ENCODE data around the gene KCNK3. TPM values are rescaled to one million over a fixed set of nuclear protein-coding genes. Genes with fewer than 3 reads are reported as not detected.

The KCNK3 gene
- total and polyA plus RNA-seq, 4 donors = 6.7 to 29.9 (median 20.0) TPM

GRCh38 chr2:26731714-26732113 lies 39.2 kb downstream of the KCNK3 start:
- Histone ChIP-seq H3K9ac (ENCODE audit: insufficient read depth in 1 of 2, low read length in 2 of 2) (no peak overlapping the region), H3K36me3 (ENCODE audit: control insufficient read depth in 4 of 4, insufficient read depth in 4 of 4, low read length in 4 of 4) (peaks cover 0 to 5% (median 0%) of the 10 kb centered on the region in 4 donors), H3K27ac (ENCODE audit: low read depth in 1 of 2, low read length in 1 of 2) (no peak overlapping the region), H3K4me1 (ENCODE audit: control insufficient read depth in 5 of 5, insufficient read depth in 5 of 5, low read length in 5 of 5) (peaks cover 0 to 38% (median 11%) of the 10 kb centered on the region in 5 donors), H3K9me3 (ENCODE audit: control insufficient read depth in 4 of 4, insufficient read depth in 3 of 4, low read length in 3 of 4) (peaks cover 0 to 2% (median 0%) of the 10 kb centered on the region in 4 donors), H3K27me3 (ENCODE audit: control insufficient read depth in 3 of 3, insufficient read depth in 3 of 3, low read length in 2 of 3) (peaks cover 0 to 5% (median 0%) of the 10 kb centered on the region in 3 donors), H3K4me3 (no peak overlapping the region)
- 88 to 92% methylated on average over 4 of the region's 4 CpGs for WGBS, 2 donors
- ATAC-seq (ENCODE audit: insufficient read depth, low FRiP score) (no peak), DNase-seq (no peak)
- no peak for TF ChIP-seq CTCF (IDR thresholded peaks at IDR 0.05; ENCODE audit: control extremely low read depth, extremely low read depth)

GRCh38 chr2:26732446-26732845 lies 39.9 kb downstream of the KCNK3 start:
- TF ChIP-seq CTCF (IDR thresholded peaks at IDR 0.05; ENCODE audit: control extremely low read depth, extremely low read depth) = no peak
- H3K4me3 ChIP-seq = no peak overlapping the region
- peaks cover 0 to 38% (median 11%) of the 10 kb centered on the region in 5 donors for H3K4me1 ChIP-seq (ENCODE audit: control insufficient read depth in 5 of 5, insufficient read depth in 5 of 5, low read length in 5 of 5)
- H3K36me3 ChIP-seq (ENCODE audit: control insufficient read depth in 4 of 4, insufficient read depth in 4 of 4, low read length in 4 of 4) = peaks cover 0 to 5% (median 0%) of the 10 kb centered on the region in 4 donors
- peak overlapping the region in 1 of 2 donors; percentile 38 for H3K9ac ChIP-seq (ENCODE audit: insufficient read depth in 1 of 2, low read length in 2 of 2)
- H3K9me3 ChIP-seq (ENCODE audit: control insufficient read depth in 4 of 4, insufficient read depth in 3 of 4, low read length in 3 of 4) = peaks cover 0 to 2% (median 0%) of the 10 kb centered on the region in 4 donors
- no peak for ATAC-seq (ENCODE audit: insufficient read depth, low FRiP score)
- H3K27me3 ChIP-seq (ENCODE audit: control insufficient read depth in 3 of 3, insufficient read depth in 3 of 3, low read length in 2 of 3) = peaks cover 0 to 4% (median 0%) of the 10 kb centered on the region in 3 donors
- H3K27ac ChIP-seq (ENCODE audit: low read depth in 1 of 2, low read length in 1 of 2) = no peak overlapping the region
- WGBS, 2 donors = 92 to 97% methylated on average over 3 of the region's 3 CpGs
- DNase-seq = no peak

- no peak overlapping the region for H3K4me3 ChIP-seq
- no peak overlapping the region for H3K9ac ChIP-seq (ENCODE audit: insufficient read depth in 1 of 2, low read length in 2 of 2)
- H3K36me3 ChIP-seq (ENCODE audit: control insufficient read depth in 4 of 4, insufficient read depth in 4 of 4, low read length in 4 of 4) = peaks cover 0 to 5% (median 0%) of the 10 kb centered on the region in 4 donors
- no peaks in the 10 kb centered on the region for H3K27me3 ChIP-seq (ENCODE audit: control insufficient read depth in 3 of 3, insufficient read depth in 3 of 3, low read length in 2 of 3)
- no peak overlapping the region for H3K27ac ChIP-seq (ENCODE audit: low read depth in 1 of 2, low read length in 1 of 2)
- peaks cover 0 to 38% (median 11%) of the 10 kb centered on the region in 5 donors for H3K4me1 ChIP-seq (ENCODE audit: control insufficient read depth in 5 of 5, insufficient read depth in 5 of 5, low read length in 5 of 5)
- DNase-seq (peak; percentile 62 to 92 (median 89)), ATAC-seq (ENCODE audit: insufficient read depth, low FRiP score) (no peak)
- no peaks in the 10 kb centered on the region for H3K9me3 ChIP-seq (ENCODE audit: control insufficient read depth in 4 of 4, insufficient read depth in 3 of 4, low read length in 3 of 4)
- TF ChIP-seq CTCF (IDR thresholded peaks at IDR 0.05; ENCODE audit: control extremely low read depth, extremely low read depth) = no peak
- WGBS, 2 donors = 85 to 90% methylated on average over 9 of the region's 9 CpGs
Observed at GRCh38 chr2:26733413-26733812, 40.9 kb downstream of the KCNK3 start.

- Histone ChIP-seq H3K9ac (ENCODE audit: insufficient read depth in 1 of 2, low read length in 2 of 2) (no peak overlapping the region), H3K4me1 (ENCODE audit: control insufficient read depth in 5 of 5, insufficient read depth in 5 of 5, low read length in 5 of 5) (peaks cover 0 to 38% (median 11%) of the 10 kb centered on the region in 5 donors), H3K27me3 (ENCODE audit: control insufficient read depth in 3 of 3, insufficient read depth in 3 of 3, low read length in 2 of 3) (no peaks in the 10 kb centered on the region), H3K4me3 (no peak overlapping the region), H3K36me3 (ENCODE audit: control insufficient read depth in 4 of 4, insufficient read depth in 4 of 4, low read length in 4 of 4) (no peaks in the 10 kb centered on the region), H3K27ac (ENCODE audit: low read depth in 1 of 2, low read length in 1 of 2) (no peak overlapping the region), H3K9me3 (ENCODE audit: control insufficient read depth in 4 of 4, insufficient read depth in 3 of 4, low read length in 3 of 4) (no peaks in the 10 kb centered on the region)
- DNase-seq = peak in 2 of 3 donors; percentile 48 to 56
- 63 to 79% methylated on average over 5 of the region's 5 CpGs for WGBS, 2 donors
- no peak for TF ChIP-seq CTCF (IDR thresholded peaks at IDR 0.05; ENCODE audit: control extremely low read depth, extremely low read depth)
- ATAC-seq (ENCODE audit: insufficient read depth, low FRiP score) = no peak
Observed at GRCh38 chr2:26735097-26735496, 42.6 kb downstream of the KCNK3 start.

Data from lung (tissue), 12 donors.